ENCODE results near the gene ROBO1.

The ROBO1 gene

DNA sequence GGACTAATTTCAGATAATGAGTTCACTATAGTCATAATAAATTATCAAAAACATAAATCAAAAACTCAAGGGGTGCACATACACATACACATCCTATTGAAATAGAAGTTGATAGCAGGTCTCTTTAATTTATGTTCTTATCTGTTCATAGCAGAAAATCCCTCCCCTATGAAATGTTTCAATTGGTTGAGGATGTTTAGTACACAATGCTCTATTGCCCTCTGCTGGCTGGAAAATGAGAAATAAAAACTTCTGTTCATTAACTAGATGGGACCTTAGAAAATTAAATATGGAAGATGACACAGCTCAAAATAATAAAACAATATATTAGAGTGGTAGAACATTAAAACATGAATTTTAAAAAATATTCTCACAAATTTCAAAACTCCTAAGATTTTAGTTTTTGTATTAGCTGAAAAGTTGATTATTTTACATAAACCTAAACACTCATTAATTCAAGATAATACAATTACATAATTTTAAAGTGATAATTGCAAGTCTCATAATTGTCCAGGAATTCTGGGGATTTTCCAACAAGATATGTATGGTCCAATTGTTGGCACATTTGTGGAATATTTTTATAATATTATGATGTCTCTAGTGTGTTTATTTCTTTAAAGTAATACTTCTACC is 735.0 kb downstream of the ROBO1 start:
- DNase-seq: peak; percentile 66
- in situ Hi-C loops (cut with HindIII; ENCODE audit: low pct_ligation_motif_present, low pct_unique_long_range_greater_than_20kb, low sequenced_read_pairs): no loop called here

DNA sequence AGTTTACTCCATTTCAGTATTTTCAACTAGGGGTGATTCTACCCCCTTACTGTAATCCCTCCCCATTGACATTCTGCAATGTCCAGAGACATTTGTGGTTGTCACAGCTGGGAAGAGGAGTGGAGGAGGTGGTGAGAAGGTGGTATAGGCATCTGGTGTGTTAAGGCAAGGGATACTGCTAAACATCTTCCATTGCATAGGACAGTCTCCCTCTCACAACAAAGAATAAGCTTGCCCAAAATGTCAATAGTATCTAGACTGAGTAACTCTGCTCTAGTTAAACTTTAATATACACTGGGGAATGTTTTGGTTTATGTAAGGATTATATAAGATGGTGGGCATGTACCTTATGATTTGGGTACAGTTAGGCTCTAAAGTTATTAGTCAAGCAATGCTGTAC is 737.6 kb downstream of the ROBO1 start:
- in situ Hi-C loops (cut with HindIII; ENCODE audit: low pct_ligation_motif_present, low pct_unique_long_range_greater_than_20kb, low sequenced_read_pairs): no loop called here
- no peak for DNase-seq

DNA sequence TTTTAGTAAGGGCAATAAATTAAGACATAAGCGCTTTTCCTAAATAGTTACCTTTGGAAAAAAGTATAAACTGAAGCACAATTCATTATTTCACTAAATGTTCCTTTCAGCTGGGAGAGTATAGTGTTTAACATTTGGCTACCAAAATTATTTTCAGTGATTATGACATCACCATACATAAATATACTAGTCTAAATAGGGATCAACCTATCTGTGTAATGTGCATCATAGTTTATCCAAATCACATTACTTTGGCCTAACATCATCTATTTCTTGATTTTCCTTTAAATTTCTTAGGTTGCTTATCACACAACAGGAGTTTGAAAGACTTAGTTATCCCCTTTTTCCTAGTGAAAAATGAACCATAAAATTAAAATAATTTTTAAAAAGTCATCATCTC is 738.9 kb downstream of the ROBO1 start:
- no peak for DNase-seq
- in situ Hi-C loops (cut with HindIII; ENCODE audit: low pct_ligation_motif_present, low pct_unique_long_range_greater_than_20kb, low sequenced_read_pairs): no loop called here

DNA sequence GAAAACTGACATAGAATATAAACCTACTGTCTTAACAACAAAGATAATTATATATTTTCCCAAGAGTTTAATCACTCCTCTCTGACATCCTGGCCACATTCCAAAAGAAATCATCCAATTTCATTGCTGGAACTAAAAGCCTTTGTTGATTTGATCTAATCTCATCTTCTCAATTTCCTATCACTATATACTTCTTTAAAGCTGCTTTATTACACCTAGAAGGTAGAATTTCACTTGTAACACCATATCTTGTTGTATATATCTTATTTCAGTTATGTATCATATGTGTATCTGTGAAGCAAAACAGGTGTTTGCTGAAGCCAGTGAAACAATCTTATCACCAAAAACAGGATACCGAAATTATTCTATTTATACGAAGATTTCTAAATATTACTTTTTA is 740.2 kb downstream of the ROBO1 start:
- no peak for DNase-seq

DNA sequence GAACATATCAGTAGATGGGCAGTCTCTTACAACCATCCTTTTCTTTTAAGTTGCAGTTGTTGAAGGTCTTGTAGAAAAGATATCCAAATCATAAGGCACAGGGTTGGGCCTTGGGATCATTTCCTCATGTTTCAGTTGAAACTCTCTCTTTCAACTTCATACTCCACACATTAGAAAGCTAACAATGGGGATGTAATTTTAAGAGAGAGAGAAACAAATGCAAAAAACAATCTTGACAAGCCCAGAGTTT is 747.9 kb downstream of the ROBO1 start:
- in situ Hi-C loops (cut with HindIII; ENCODE audit: low pct_ligation_motif_present, low pct_unique_long_range_greater_than_20kb, low sequenced_read_pairs): no loop called here
- no peak for DNase-seq

More for the DNA sequence above, 740.2 kb downstream of the ROBO1 start:
- in situ Hi-C loops (cut with HindIII; ENCODE audit: low pct_ligation_motif_present, low pct_unique_long_range_greater_than_20kb, low sequenced_read_pairs): no loop called here

DNA sequence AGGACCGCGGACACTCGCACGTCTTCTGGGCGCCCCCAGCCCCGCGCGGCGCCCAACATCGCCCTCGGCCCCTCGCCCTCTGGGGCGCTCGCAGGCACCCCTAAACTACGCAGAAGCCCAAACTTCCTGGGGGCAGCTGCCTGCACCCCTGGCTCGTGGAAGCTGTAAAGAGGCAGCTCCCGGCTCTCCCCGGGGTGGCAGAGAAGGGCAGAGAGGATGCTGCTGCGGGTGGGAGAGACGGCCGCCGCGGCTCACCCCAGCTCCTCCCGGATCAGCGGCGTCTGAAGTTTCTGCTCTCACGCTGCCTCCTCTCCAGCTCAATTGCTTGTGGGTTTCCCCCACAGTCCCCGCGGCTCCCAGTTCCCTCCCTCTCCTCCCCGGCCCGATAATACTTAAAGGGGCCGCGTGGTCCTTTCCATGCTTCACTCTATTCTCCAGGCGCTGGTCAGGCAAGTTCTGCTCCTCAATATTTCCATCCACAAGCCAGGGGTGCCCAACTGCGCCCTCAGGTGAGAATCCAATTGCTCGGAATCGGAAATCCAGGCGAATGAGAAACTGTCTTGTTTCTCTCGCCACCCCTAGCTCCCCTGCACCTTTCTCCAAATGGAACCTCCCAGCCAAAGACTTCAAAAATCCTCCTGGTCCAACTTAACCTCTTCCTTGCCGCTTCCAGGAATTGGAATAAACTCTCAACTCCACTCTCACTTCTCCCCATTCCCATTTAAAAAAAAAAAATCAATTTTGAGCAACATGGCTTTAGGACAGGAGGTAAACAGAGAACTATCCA is 748.5 kb downstream of the ROBO1 start:
- peak; percentile 88 for DNase-seq
- in situ Hi-C loops (cut with HindIII; ENCODE audit: low pct_ligation_motif_present, low pct_unique_long_range_greater_than_20kb, low sequenced_read_pairs): no loop called here

DNA sequence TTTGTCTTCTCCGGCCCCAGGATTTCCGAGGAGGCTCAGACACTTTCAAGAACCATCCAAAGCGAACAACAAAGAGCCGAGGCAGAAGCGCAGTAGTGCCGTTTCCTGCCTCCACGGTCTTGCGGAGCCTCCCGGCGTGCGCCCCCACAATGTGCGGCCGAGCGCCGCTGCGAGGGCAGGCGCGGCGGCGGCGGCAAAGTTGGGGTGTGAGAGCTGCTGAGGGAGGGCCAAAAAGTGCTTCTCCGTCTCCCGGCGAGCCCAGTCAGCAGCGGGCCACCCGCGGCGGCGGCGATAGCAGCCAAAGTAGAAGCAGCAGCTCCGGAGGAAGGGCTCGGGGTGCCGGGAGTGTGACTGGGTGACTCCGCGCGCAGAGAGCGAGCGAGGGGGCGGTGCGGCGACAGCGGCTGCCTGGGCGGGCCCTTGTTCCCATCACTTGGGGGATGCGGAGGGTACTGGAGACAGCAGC is 749.1 kb downstream of the ROBO1 start:
- peak; percentile 60 for DNase-seq
- in situ Hi-C loops (cut with HindIII; ENCODE audit: low pct_ligation_motif_present, low pct_unique_long_range_greater_than_20kb, low sequenced_read_pairs): no loop called here

DNA sequence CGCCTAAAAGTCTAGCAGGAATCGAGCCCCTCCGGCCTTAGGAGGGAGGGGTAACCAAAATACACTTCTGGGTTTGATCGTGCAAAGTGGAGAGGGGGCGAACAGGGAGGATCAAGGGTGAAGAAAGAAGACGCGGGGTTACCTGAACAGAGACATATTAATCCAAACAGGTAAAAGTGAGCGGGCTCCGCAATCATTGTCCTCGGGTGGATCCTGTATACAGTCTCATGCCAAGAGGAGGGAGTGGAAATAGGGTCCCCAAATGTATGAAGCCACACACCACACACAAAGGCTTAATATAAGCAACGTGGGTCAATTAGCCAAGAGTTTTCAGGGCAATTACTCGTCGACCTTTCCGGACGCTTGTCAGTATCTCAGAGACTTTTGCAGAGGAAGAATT is 749.5 kb downstream of the ROBO1 start:
- in situ Hi-C loops (cut with HindIII; ENCODE audit: low pct_ligation_motif_present, low pct_unique_long_range_greater_than_20kb, low sequenced_read_pairs): no loop called here
- DNase-seq: no peak

DNA sequence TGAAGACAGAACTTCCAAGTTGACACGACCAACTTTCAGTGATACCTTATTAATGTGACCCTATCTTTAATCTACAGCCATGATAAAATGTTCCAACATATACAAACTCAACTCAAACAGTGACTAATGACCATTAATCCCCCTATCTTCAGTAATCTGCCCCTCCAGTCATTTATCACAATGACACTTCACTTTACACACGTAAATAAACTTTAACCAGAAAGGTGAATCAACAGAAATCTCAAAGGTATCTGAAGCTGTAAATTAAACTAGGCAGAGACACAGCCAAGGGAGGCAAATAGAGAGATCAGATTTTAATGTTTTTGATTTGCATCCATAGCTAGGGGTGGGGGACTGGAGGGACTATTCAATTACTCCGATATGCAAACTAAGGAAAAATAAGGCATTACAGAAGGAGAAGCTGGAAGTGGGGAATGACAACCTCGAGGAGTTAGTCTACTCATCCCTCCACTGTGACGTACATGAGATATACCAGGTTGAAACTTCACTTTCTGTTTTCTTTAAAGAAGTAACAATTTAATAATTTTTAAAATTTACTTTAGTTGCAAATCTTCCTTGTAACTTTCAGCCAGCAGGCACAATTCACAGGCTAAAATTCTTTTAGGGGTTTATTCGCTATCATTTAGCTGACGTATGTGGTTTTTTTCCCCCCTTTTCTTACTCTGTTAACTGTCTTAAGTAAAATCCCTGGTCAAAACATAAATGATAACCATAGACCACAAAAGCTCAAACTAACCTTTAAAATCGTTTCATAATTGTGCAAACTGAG is 751.0 kb downstream of the ROBO1 start:
- in situ Hi-C loops (cut with HindIII; ENCODE audit: low pct_ligation_motif_present, low pct_unique_long_range_greater_than_20kb, low sequenced_read_pairs): no loop called here
- DNase-seq: no peak

DNA sequence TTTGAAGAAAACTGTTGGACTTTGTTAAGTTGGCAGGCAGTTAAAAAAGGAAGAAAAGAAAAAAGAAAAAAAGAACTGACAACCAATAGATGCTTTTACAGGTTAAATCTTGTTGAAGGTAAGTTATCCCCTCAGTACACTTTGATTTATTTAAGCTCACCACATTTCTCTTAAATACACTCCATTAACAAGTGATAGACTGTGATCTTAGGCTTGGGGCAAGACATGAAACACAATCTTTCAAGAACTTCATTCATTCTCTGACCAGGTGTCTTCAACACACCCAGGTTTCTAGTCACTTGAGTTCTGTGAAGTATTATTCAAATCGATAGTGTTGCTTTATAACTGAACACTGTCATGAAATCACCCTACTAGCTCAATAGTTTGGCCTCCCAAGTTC is 751.9 kb downstream of the ROBO1 start:
- in situ Hi-C loops (cut with HindIII; ENCODE audit: low pct_ligation_motif_present, low pct_unique_long_range_greater_than_20kb, low sequenced_read_pairs): no loop called here

DNA sequence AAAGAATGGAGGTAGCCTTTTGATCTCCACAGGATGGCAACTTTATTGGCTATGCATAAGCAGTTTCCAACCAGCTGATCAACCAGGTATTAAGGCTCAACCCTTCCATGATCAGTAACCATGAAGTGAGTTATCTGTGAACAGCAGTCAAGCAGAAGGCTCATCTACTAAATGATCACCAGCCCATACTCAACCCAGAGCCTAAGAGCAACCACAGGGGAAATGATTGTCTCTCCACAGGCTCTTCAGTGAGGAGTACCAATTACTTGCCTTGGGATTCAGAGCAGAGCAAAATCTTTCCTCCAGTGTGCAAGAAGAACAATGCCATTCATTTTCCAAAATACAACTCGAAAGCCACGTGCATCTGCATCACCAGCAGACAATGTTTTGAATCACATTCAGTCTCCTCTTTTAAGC is 754.8 kb downstream of the ROBO1 start:
- DNase-seq: no peak
- in situ Hi-C loops (cut with HindIII; ENCODE audit: low pct_ligation_motif_present, low pct_unique_long_range_greater_than_20kb, low sequenced_read_pairs): no loop called here

More for the DNA sequence above, 751.9 kb downstream of the ROBO1 start:
- no peak for DNase-seq

DNA sequence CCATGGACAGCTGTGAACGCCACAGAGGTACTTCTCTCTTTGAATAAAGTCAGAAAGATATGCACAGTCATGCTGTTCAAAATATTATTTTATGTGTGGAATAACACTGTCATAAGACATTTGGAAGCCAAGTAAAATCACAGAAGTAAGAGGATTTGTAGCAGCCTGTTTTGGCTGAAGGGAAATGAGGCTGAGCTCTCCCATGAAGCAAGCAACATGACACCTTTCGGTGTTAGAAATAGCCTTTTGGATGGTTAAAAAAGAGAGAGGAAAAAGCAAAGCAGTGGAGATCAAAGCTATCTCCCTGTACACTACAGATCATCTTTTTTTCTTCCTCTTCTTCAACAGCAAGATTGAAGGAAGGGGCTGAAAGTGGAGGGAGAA is 755.3 kb downstream of the ROBO1 start:
- in situ Hi-C loops (cut with HindIII; ENCODE audit: low pct_ligation_motif_present, low pct_unique_long_range_greater_than_20kb, low sequenced_read_pairs): no loop called here
- no peak for DNase-seq

DNA sequence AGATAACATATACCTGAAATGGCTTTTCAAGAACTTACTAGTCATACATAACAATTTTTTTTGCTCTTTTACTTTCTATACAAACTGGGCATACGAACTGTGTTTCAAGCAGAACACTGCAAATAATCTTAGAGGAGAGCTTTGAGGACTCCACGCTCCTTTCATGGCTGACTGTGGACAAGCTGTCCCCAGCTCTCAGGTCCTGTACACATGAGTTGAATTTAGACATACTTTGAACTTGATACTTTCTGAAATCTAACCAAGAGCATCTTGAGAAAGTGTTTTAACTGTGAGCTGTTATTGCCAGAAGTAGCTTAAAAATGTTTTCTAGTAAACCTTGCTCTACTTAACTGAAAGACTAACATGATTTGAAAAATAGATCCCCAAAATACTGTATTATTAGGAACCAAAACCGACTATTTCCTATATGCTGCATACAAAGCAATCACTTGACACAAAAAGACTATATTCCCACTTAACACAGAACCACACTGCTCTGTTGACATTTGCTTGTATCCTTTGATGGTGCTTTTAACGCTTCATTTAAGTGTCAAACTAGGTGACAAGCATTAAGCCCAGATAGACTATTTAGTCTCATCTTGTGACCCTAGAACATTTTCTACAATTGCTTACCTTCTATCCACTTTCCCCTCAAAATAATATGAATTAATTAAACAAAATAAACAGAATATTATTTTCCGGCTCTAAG is 755.8 kb downstream of the ROBO1 start:
- in situ Hi-C loops (cut with HindIII; ENCODE audit: low pct_ligation_motif_present, low pct_unique_long_range_greater_than_20kb, low sequenced_read_pairs): no loop called here
- DNase-seq: no peak

DNA sequence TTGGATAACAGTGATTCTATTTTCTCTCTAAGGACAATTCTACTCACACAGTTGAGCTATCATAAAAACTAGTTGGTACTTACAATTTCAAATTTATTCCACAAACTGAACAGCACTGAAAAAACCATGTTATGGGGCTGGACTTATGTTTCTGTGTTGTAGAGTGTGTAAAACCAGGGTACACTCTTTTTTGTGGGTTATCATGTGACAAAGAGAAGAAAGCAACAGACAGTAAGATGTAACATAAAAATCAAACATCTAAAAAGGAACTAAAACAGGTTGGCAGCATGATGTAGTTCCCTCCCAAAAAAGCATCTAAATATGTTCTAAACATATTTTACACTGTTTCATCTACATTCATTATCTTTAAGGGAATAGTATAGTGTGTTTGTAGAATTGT is 757.9 kb downstream of the ROBO1 start:
- in situ Hi-C loops (cut with HindIII; ENCODE audit: low pct_ligation_motif_present, low pct_unique_long_range_greater_than_20kb, low sequenced_read_pairs): no loop called here
- no peak for DNase-seq

DNA sequence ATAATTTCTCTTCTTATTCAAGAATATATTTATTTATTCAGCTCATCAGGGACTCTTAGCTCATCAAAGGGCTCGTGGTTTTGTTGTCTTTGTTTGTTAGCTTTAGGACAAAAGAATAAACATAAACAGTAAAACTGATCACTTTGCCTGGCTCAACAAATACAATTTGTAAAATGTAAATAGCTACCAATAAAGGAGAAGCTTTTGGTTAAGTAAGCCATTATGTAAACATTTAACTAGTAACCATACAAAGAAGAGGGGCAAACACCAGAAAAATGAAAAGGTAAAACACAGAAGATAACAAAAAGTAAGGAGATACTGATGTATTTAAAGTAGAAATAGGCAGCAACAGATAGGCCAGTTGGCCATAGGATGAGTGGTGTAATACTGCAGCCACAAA is 761.7 kb downstream of the ROBO1 start:
- DNase-seq: no peak
- in situ Hi-C loops (cut with HindIII; ENCODE audit: low pct_ligation_motif_present, low pct_unique_long_range_greater_than_20kb, low sequenced_read_pairs): no loop called here

DNA sequence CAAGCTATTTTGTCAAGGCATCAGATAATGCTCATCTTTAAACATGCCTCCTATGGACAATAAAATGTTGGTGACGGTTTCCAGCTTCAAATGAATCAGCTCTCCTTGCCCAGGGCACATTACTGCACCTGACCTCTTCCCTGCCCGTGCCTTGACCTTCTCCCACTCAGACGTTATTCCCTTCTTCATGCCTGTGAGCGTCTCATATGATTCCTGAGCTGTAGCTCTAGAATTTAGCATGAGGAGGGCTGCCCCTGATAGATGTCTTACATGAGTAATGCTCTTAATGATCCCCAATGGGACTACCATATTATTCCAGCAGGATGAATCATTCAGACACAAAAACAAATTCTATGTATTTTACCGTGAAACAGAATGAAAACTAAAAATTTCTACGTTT is 762.7 kb downstream of the ROBO1 start:
- in situ Hi-C loops (cut with HindIII; ENCODE audit: low pct_ligation_motif_present, low pct_unique_long_range_greater_than_20kb, low sequenced_read_pairs): no loop called here
- DNase-seq: no peak

DNA sequence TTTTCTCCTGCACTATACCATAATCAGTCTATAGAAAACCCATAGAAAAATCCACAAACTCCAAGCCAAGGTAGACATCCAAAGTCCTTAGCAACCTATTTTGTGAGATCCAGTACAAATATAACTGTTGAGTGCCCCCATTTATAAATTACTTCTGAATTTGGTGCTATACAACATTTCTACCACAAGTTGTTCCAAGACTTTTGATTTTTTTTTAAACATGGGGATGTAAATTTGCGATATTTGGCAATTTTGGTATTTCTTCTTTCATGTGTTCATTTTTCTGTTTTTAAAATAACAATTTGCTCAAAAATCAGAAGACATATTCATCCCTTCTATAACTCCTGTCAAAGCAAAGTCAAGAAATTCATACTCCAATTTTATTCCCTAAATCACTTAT is 763.8 kb downstream of the ROBO1 start:
- in situ Hi-C loops (cut with HindIII; ENCODE audit: low pct_ligation_motif_present, low pct_unique_long_range_greater_than_20kb, low sequenced_read_pairs): no loop called here
- DNase-seq: no peak

DNA sequence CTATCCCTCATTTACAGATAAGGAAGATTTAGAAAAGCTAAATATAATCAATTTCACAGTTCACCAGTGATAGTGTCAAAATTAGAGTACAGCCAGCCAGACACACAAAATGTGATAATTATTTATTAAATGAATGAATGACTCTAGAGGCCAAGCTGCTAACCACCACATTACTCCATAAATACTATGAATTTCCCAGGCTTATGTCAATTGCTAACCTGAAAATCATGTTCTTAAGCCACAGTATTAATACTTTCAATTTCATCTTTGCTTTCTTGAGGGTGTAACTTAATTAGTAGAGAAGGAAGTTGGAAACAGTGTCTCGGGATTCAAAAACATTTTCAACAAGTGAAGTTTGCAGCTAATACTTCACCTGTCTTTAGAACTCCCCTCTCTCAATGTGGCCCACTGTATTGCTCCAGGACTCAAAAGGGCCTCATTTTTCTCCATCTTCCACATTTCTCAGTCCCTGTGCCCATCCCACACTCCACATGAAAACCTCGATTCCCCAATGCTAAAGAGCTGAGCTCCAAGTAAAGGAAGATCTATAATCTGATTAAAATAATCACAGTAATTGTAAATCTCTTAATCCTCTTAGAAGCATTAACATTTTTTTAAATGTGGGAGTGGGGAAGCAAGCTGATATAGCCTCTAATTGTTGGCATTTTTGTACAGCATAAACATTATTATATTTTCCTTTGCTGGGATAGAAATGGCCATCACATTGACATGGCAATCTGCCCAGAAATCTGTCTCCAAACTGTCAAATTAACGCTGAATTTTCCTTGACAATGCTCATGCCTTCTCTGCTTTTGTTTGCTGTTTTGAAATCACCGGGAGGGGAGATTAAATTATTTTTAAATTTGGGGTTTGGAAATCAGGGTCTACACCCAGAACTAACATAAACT is 765.1 kb downstream of the ROBO1 start:
- DNase-seq: no peak

More for the DNA sequence above, 765.1 kb downstream of the ROBO1 start:
- in situ Hi-C loops (cut with HindIII; ENCODE audit: low pct_ligation_motif_present, low pct_unique_long_range_greater_than_20kb, low sequenced_read_pairs): no loop called here

Data from ACHN (cell line).